Activated CD8-positive, alpha-beta memory T cell treated with anti-CD3 and anti-CD28 coated beads, Interleukin-2, amount 10 ng/mL, durations not matched to agents 7 days and 5 days (primary cell): Measurements from ENCODE around the gene LTBP3. TPM values are rescaled to one million over a fixed set of nuclear protein-coding genes. Genes with fewer than 3 reads are reported as not detected.
A peak's percentile ranks its signal among the peaks of the same experiment; 100 is the strongest.

Source experiments
- ATAC-seq: fragments of 150-1000 bp; cut with Tn5 transposase; one replicate; pipeline ENCODE4 v1.10.0; 2021; ENCODE audit warnings: moderate library complexity
- CTCF ChIA-PET: fragments of 350-600 bp; sonication (Branson Sonifier 250); formaldehyde crosslinking; loops from one replicate; lab custom pipeline; 2021; ENCODE audit warnings: antibody characterized with exemption; lab: Charles Lee
- DNase-seq: peaks from one replicate; pipeline ENCODE4 v3.0.0-alpha.2; 2020
- H3K27ac Mint-ChIP-seq: one replicate; pipeline ENCODE4 v1.8.0; 2021; ENCODE audit warnings: mild to moderate bottlenecking, mixed read lengths
- H3K27me3 Mint-ChIP-seq: one replicate; pipeline ENCODE4 v1.8.0; 2021; ENCODE audit warnings: mixed read lengths
- H3K36me3 Mint-ChIP-seq: one replicate; pipeline ENCODE4 v1.8.0; 2021; ENCODE audit warnings: mild to moderate bottlenecking, mixed read lengths
- H3K4me1 Mint-ChIP-seq: one replicate; pipeline ENCODE4 v1.8.0; 2021; ENCODE audit warnings: mixed read lengths
- H3K4me3 Mint-ChIP-seq: one replicate; pipeline ENCODE4 v1.8.0; 2021; ENCODE audit warnings: mild to moderate bottlenecking, moderate library complexity, mixed read lengths
- H3K9me3 Mint-ChIP-seq: one replicate; pipeline ENCODE4 v1.8.0; 2022; ENCODE audit warnings: low read depth, mixed read lengths
- total RNA-seq, 2 experiments: library from RNA; stranded (reverse); gene quantifications; one replicate each; pipeline ENCODE4 v1.2.3, GENCODE V29; 2021

The LTBP3 gene
- total RNA-seq, 2 experiments from 2014 or later: 46.2 to 46.8 TPM

GRCh38 chr11:65502555-65503367 is 55.4 kb downstream of the LTBP3 start:
- Mint-ChIP-seq H3K27ac (no peak overlapping the region), H3K9me3 (no peaks in the 10 kb centered on the region), H3K36me3 (peaks cover 37% of the 10 kb centered on the region), H3K27me3 (peaks cover 6% of the 10 kb centered on the region), H3K4me3 (no peak overlapping the region), H3K4me1 (peaks cover 43% of the 10 kb centered on the region)
- ATAC-seq: no peak
- CTCF ChIA-PET: interaction anchor here (0.8 to 19.1 kb wide), 6 partner anchors 26 to 84 kb away, joined by 3 to 489 read pairs (median 3); partner anchors contain the start of genes FAM89B and NEAT1
- DNase-seq: no peak

GRCh38 chr11:65502274-65502554 is 55.9 kb downstream of the LTBP3 start:
- DNase-seq (no peak), ATAC-seq (no peak)
- CTCF ChIA-PET: interaction anchor here (0.8 to 19.1 kb wide), 7 partner anchors 10 to 84 kb away, joined by 3 to 489 read pairs (median 3); partner anchors contain the start of genes FAM89B and NEAT1
- Mint-ChIP-seq H3K9me3 (no peaks in the 10 kb centered on the region), H3K27ac (no peak overlapping the region), H3K4me3 (no peak overlapping the region), H3K36me3 (peaks cover 37% of the 10 kb centered on the region), H3K27me3 (peaks cover 6% of the 10 kb centered on the region), H3K4me1 (peaks cover 39% of the 10 kb centered on the region)

- Mint-ChIP-seq H3K27me3 (peaks cover 6% of the 10 kb centered on the region), H3K4me3 (no peak overlapping the region), H3K4me1 (peaks cover 38% of the 10 kb centered on the region), H3K36me3 (peaks cover 33% of the 10 kb centered on the region), H3K27ac (no peak overlapping the region), H3K9me3 (no peaks in the 10 kb centered on the region)
- CTCF ChIA-PET: interaction anchor here (0.6 to 19.1 kb wide), 7 partner anchors 10 to 83 kb away, joined by 3 to 489 read pairs (median 3); partner anchors contain the start of gene NEAT1
- DNase-seq (no peak), ATAC-seq (no peak)
Measured at GRCh38 chr11:65501472-65502273, 56.5 kb downstream of the LTBP3 start.

- H3K4me1 Mint-ChIP-seq: peaks cover 38% of the 10 kb centered on the region
- H3K36me3 Mint-ChIP-seq: peaks cover 28% of the 10 kb centered on the region
- ATAC-seq: no peak
- H3K9me3 Mint-ChIP-seq: no peaks in the 10 kb centered on the region
- peaks cover 6% of the 10 kb centered on the region for H3K27me3 Mint-ChIP-seq
- H3K27ac Mint-ChIP-seq: no peak overlapping the region
- DNase-seq: no peak
- H3K4me3 Mint-ChIP-seq: no peak overlapping the region
- CTCF ChIA-PET: interaction anchor here (1.2 to 19.1 kb wide), 3 partner anchors 9 to 82 kb away, joined by 3 to 489 read pairs (median 13); partner anchors contain the start of gene NEAT1
Measured at GRCh38 chr11:65501186-65501471, 57.0 kb downstream of the LTBP3 start.

GRCh38 chr11:65500387-65501185 is 57.6 kb downstream of the LTBP3 start:
- Mint-ChIP-seq H3K27me3 (peaks cover 6% of the 10 kb centered on the region), H3K4me3 (no peak overlapping the region), H3K4me1 (peaks cover 38% of the 10 kb centered on the region), H3K36me3 (peaks cover 22% of the 10 kb centered on the region), H3K27ac (no peak overlapping the region), H3K9me3 (no peaks in the 10 kb centered on the region)
- no peak for ATAC-seq
- CTCF ChIA-PET: interaction anchor here (1.2 to 19.1 kb wide), 4 partner anchors 9 to 82 kb away, joined by 3 to 489 read pairs (median 58); partner anchors contain the start of gene NEAT1
- peak; percentile 72 for DNase-seq

- H3K27me3 Mint-ChIP-seq: peaks cover 6% of the 10 kb centered on the region
- no peak for DNase-seq
- H3K36me3 Mint-ChIP-seq: peaks cover 16% of the 10 kb centered on the region
- no peak overlapping the region for H3K27ac Mint-ChIP-seq
- ATAC-seq: no peak
- no peak overlapping the region for H3K4me3 Mint-ChIP-seq
- CTCF ChIA-PET: interaction anchor here (0.7 to 19.1 kb wide), 6 partner anchors 7 to 360 kb away, joined by 3 to 489 read pairs (median 22); partner anchors contain the start of gene NEAT1
- peaks cover 33% of the 10 kb centered on the region for H3K4me1 Mint-ChIP-seq
- H3K9me3 Mint-ChIP-seq: no peaks in the 10 kb centered on the region
Measured at GRCh38 chr11:65499713-65500386, 58.3 kb downstream of the LTBP3 start.

- ATAC-seq: peak; percentile 31
- no peak within 1 kb of the TSS for H3K27ac Mint-ChIP-seq
- no peak within 1 kb of the TSS for H3K4me3 Mint-ChIP-seq
- CTCF ChIA-PET: interaction anchor here (0.6 to 19.1 kb wide), 9 partner anchors 8 to 361 kb away, joined by 3 to 489 read pairs (median 11); partner anchors contain the start of gene NEAT1
- H3K9me3 Mint-ChIP-seq: no peaks in the 10 kb centered on the region
- peak; percentile 96 for DNase-seq
- peaks cover 31% of the 10 kb centered on the region for H3K4me1 Mint-ChIP-seq
- H3K36me3 Mint-ChIP-seq: peaks cover 9% of the 10 kb centered on the region
- peaks cover 6% of the 10 kb centered on the region for H3K27me3 Mint-ChIP-seq
Measured at GRCh38 chr11:65498977-65499712, 59.0 kb downstream of the LTBP3 start, which contains the start of gene MALAT1. Gene MALAT1, plus strand, starts transcription at chr11:65499045.

GRCh38 chr11:65498727-65498976 is 59.5 kb downstream of the LTBP3 start:
- Mint-ChIP-seq H3K4me1 (peaks cover 33% of the 10 kb centered on the region), H3K9me3 (no peaks in the 10 kb centered on the region), H3K4me3 (no peak overlapping the region), H3K27me3 (peaks cover 6% of the 10 kb centered on the region), H3K27ac (no peak overlapping the region), H3K36me3 (peaks cover 4% of the 10 kb centered on the region)
- DNase-seq (no peak), ATAC-seq (no peak)
- CTCF ChIA-PET: interaction anchor here (0.6 to 19.1 kb wide), 7 partner anchors 8 to 117 kb away, joined by 3 to 489 read pairs (median 13); partner anchors contain the start of gene NEAT1

GRCh38 chr11:65498042-65498726 is 60.0 kb downstream of the LTBP3 start:
- Mint-ChIP-seq H3K27me3 (peaks cover 6% of the 10 kb centered on the region), H3K4me3 (no peak overlapping the region), H3K4me1 (peaks cover 33% of the 10 kb centered on the region), H3K27ac (no peak overlapping the region), H3K36me3 (peaks cover 1% of the 10 kb centered on the region), H3K9me3 (no peaks in the 10 kb centered on the region)
- DNase-seq (peak; percentile 82), ATAC-seq (no peak)
- CTCF ChIA-PET: interaction anchor here (0.6 to 19.1 kb wide), 9 partner anchors 9 to 117 kb away, joined by 3 to 489 read pairs (median 11); partner anchors contain the start of genes EHBP1L1 and NEAT1

- Mint-ChIP-seq H3K36me3 (peaks cover 1% of the 10 kb centered on the region), H3K9me3 (no peaks in the 10 kb centered on the region), H3K4me1 (peaks cover 34% of the 10 kb centered on the region), H3K4me3 (no peak overlapping the region), H3K27ac (no peak overlapping the region), H3K27me3 (peaks cover 6% of the 10 kb centered on the region)
- DNase-seq: peak; percentile 99
- CTCF ChIA-PET: interaction anchor here (1.3 to 19.1 kb wide), 9 partner anchors 9 to 116 kb away, joined by 3 to 489 read pairs (median 11); partner anchors contain the start of genes EHBP1L1 and NEAT1
- ATAC-seq: peak; percentile 77
Measured at GRCh38 chr11:65497141-65498041, 60.8 kb downstream of the LTBP3 start.
